ENCODE results near the gene DNAAF2. TPM values are rescaled to one million over a fixed set of nuclear protein-coding genes. Genes with fewer than 3 reads are reported as not detected.

Gene DNAAF2
- total and polyA plus RNA-seq, 2 of the 13 experiments (the other 11 are each of a cell fraction or from before 2014, with no cell fraction given): 6.1 to 13.6 TPM

DNA sequence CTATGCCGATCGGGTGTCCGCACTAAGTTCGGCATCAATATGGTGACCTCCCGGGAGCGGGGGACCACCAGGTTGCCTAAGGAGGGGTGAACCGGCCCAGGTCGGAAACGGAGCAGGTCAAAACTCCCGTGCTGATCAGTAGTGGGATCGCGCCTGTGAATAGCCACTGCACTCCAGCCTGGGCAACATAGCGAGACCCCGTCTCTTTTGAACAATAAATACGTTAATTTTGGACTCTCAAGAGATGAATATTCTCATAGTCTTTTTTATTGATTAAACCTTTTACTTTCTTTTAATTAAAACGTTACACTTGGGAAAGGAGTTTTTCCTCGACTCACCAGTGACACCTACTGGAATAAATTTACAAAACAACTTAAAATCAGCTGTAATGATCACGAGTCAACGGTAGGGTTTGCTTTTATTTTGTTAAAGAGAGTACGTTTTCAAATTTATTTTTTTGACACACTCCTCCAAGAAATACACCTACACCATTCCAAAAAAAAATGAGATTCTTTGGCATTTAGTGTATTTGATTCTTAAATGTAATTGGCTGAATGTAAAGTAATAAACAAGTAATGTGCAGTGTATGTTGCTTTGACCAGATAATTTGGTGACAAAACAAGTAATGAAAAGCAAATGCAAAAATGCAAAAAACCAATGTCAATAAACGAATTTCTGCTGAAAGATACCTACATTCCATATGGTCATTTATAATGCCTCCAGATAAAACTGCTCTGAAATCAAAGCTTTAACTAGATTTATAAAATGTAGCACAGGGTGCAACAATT is 48.2 kb downstream of the DNAAF2 start (continued):
- TF ChIP-seq PPARG (CRISPR knock-in tag; conservative IDR thresholded peaks at IDR 0.05) (0 out of 2 replicates have a peak, but pooled peaks have one; percentile 3), MED13 (CRISPR knock-in tag; IDR thresholded peaks at IDR 0.05) (peak; percentile 13; the same call in 1 of the 2 replicates), TBX2 (CRISPR knock-in tag; IDR thresholded peaks at IDR 0.05; ENCODE audit: borderline replicate concordance) (no peak; the same call in 1 of the 2 replicates), ZNF230 (CRISPR knock-in tag; IDR thresholded peaks at IDR 0.05) (no peak; the same call in 1 of the 2 replicates), NFE2 (CRISPR knock-in tag; IDR thresholded peaks at IDR 0.05) (no peak), RELA (CRISPR knock-in tag; IDR thresholded peaks at IDR 0.05) (no peak), REPIN1 (CRISPR knock-in tag; IDR thresholded peaks at IDR 0.05; ENCODE audit: borderline replicate concordance, low read depth) (peak; percentile 8; the same call in 1 of the 2 replicates), ZBTB3 (CRISPR knock-in tag; IDR thresholded peaks at IDR 0.05; ENCODE audit: borderline replicate concordance, low read depth) (no peak), SOX13 (IDR thresholded peaks at IDR 0.05) (no peak), SOX13 (CRISPR knock-in tag; conservative IDR thresholded peaks at IDR 0.05 in 1 of 2, IDR thresholded peaks at IDR 0.05 in 1 of 2) (peak in 1 of 2 experiments; percentile 33; a peak in 1 of 4 replicates), ATRX (CRISPR knock-in tag; IDR thresholded peaks at IDR 0.05; ENCODE audit: borderline replicate concordance) (no peak), ZNF777 (CRISPR knock-in tag; IDR thresholded peaks at IDR 0.05) (0 out of 2 replicates have a peak, but pooled peaks have one; percentile 31), HOXA3 (CRISPR knock-in tag; IDR thresholded peaks at IDR 0.05) (no peak; the same call in none of the 2 replicates), PRMT3 (CRISPR knock-in tag; IDR thresholded peaks at IDR 0.05; ENCODE audit: borderline replicate concordance, low read depth) (no peak), RFXANK (CRISPR knock-in tag; IDR thresholded peaks at IDR 0.05) (peak; percentile 35; the same call in 1 of the 2 replicates), ZNF496 (CRISPR knock-in tag; IDR thresholded peaks at IDR 0.05; ENCODE audit: insufficient replicate concordance) (no peak), ZNF737 (CRISPR knock-in tag; IDR thresholded peaks at IDR 0.05; ENCODE audit: borderline replicate concordance) (no peak), ZNF850 (CRISPR knock-in tag; conservative IDR thresholded peaks at IDR 0.05) (no peak), ARID2 (CRISPR knock-in tag; IDR thresholded peaks at IDR 0.05; ENCODE audit: borderline replicate concordance) (no peak), KLF11 (CRISPR knock-in tag; IDR thresholded peaks at IDR 0.05) (no peak), ZNF33B (CRISPR knock-in tag; IDR thresholded peaks at IDR 0.05) (no peak), ZNF781 (CRISPR knock-in tag; IDR thresholded peaks at IDR 0.05; ENCODE audit: borderline replicate concordance, not compliant biosample characterization) (no peak)
- TF ChIP-seq, protein P1, sequence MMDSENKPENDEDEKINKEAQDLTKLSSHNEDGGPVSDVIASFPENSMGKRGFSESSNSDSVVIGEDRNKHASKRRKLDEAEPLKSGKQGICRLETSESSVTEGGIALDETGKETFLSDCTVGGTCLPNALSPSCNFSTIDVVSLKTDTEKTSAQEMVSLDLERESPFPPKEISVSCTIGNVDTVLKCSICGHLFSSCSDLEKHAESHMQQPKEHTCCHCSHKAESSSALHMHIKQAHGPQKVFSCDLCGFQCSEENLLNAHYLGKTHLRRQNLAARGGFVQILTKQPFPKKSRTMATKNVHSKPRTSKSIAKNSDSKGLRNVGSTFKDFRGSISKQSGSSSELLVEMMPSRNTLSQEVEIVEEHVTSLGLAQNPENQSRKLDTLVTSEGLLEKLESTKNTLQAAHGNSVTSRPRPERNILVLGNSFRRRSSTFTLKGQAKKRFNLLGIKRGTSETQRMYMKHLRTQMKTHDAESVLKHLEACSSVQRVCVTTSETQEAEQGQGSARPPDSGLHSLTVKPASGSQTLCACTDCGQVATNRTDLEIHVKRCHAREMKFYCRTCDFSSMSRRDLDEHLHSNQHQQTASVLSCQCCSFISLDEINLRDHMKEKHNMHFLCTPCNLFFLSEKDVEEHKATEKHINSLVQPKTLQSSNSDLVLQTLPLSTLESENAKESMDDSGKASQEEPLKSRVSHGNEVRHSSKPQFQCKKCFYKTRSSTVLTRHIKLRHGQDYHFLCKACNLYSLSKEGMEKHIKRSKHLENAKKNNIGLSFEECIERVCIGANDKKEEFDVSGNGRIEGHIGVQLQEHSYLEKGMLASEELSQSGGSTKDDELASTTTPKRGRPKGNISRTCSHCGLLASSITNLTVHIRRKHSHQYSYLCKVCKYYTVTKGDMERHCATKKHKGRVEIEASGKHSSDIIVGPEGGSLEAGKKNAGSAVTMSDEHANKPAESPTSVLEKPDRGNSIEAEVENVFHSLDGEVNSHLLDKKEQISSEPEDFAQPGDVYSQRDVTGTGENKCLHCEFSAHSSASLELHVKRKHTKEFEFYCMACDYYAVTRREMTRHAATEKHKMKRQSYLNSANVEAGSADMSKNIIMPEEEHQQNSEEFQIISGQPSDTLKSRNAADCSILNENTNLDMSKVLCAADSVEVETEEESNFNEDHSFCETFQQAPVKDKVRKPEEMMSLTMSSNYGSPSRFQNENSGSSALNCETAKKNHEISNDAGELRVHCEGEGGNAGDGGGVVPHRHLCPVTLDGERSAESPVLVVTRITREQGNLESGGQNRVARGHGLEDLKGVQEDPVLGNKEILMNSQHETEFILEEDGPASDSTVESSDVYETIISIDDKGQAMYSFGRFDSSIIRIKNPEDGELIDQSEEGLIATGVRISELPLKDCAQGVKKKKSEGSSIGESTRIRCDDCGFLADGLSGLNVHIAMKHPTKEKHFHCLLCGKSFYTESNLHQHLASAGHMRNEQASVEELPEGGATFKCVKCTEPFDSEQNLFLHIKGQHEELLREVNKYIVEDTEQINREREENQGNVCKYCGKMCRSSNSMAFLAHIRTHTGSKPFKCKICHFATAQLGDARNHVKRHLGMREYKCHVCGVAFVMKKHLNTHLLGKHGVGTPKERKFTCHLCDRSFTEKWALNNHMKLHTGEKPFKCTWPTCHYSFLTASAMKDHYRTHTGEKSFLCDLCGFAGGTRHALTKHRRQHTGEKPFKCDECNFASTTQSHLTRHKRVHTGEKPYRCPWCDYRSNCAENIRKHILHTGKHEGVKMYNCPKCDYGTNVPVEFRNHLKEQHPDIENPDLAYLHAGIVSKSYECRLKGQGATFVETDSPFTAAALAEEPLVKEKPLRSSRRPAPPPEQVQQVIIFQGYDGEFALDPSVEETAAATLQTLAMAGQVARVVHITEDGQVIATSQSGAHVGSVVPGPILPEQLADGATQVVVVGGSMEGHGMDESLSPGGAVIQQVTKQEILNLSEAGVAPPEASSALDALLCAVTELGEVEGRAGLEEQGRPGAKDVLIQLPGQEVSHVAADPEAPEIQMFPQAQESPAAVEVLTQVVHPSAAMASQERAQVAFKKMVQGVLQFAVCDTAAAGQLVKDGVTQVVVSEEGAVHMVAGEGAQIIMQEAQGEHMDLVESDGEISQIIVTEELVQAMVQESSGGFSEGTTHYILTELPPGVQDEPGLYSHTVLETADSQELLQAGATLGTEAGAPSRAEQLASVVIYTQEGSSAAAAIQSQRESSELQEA (CRISPR knock-in tag; IDR thresholded peaks at IDR 0.05; ENCODE audit: not compliant biosample characterization): no peak
